OCI-LY1 (cell line): ENCODE data around the gene ASB6.

ENCODE experiments used
- H2AFZ ChIP-seq: fragments of 200-600 bp; sonication (generic), shearing (Covaris generic); 2 replicates; pipeline ENCODE4 v1.6.0; 2014; ENCODE audit warnings: antibody characterized with exemption, mild to moderate bottlenecking, low read length
- H3F3A ChIP-seq: fragments of 200-600 bp; sonication (generic), shearing (Covaris generic); 2 replicates; pipeline ENCODE4 v1.6.0; 2014; ENCODE audit warnings: mild to moderate bottlenecking, antibody characterized with exemption, low read length, moderate library complexity; ENCODE audit not compliant: insufficient read depth
- H3K27ac ChIP-seq: fragments of 200-600 bp; sonication (generic); 2 replicates; pipeline ENCODE4 v1.5.1; 2014; ENCODE audit warnings: low read length, mixed run types, mild to moderate bottlenecking, low read depth; ENCODE audit not compliant: poor library complexity, severe bottlenecking
- H3K27me3 ChIP-seq: fragments of 200-600 bp; sonication (generic); 2 replicates; pipeline ENCODE4 v1.6.0; 2014; ENCODE audit warnings: antibody characterized with exemption, mild to moderate bottlenecking, low read length, moderate library complexity; ENCODE audit not compliant: insufficient read depth
- H3K36me3 ChIP-seq: fragments of 200-600 bp; sonication (generic); 2 replicates; pipeline ENCODE4 v1.6.1; 2014; ENCODE audit warnings: mild to moderate bottlenecking, antibody characterized with exemption, low read length, moderate library complexity, mixed read lengths; ENCODE audit not compliant: insufficient read depth
- H3K4me1 ChIP-seq: fragments of 200-600 bp; sonication (generic); 2 replicates; pipeline ENCODE4 v1.5.1; 2014; ENCODE audit warnings: mild to moderate bottlenecking, low read length, moderate library complexity; ENCODE audit not compliant: insufficient read depth, severe bottlenecking
- H3K4me2 ChIP-seq: fragments of 200-600 bp; sonication (generic), shearing (Covaris generic); 2 replicates; pipeline ENCODE4 v1.6.1; 2014; ENCODE audit warnings: low read length
- H3K4me3 ChIP-seq: fragments of 200-600 bp; sonication (generic); 2 replicates; pipeline ENCODE4 v1.5.1; 2014; ENCODE audit warnings: low read length, low read depth, mild to moderate bottlenecking, mixed read lengths; ENCODE audit not compliant: poor library complexity, severe bottlenecking
- H3K79me2 ChIP-seq: fragments of 200-600 bp; shearing (Covaris generic); 2 replicates; pipeline ENCODE4 v1.6.1; 2016; ENCODE audit warnings: mixed run types, low read length, mixed read lengths; ENCODE audit not compliant: insufficient read depth
- H3K9ac ChIP-seq: fragments of 200-600 bp; sonication (generic), shearing (Covaris generic); 2 replicates; pipeline ENCODE4 v1.6.1; 2014; ENCODE audit warnings: mild to moderate bottlenecking, low read length, mixed read lengths
- H3K9me2 ChIP-seq: fragments of 200-600 bp; sonication (generic), shearing (Covaris generic); 2 replicates; pipeline ENCODE4 v1.6.1; 2014; ENCODE audit warnings: low read depth, mild to moderate bottlenecking, low read length, mixed read lengths
- H3K9me3 ChIP-seq: fragments of 200-600 bp; shearing (Covaris generic); 2 replicates; pipeline ENCODE4 v1.6.1; 2014; ENCODE audit warnings: low read length, mixed read lengths
- H4K20me1 ChIP-seq: fragments of 200-600 bp; sonication (generic), shearing (Covaris generic); 2 replicates; pipeline ENCODE4 v1.6.0; 2016; ENCODE audit warnings: mild to moderate bottlenecking, low read length; ENCODE audit not compliant: insufficient read depth
- EZH2 ChIP-seq: fragments of 200-600 bp; sonication (generic), shearing (Covaris generic); IDR thresholded peaks from 2 replicates; pipeline ENCODE4 v1.8.0; 2017; ENCODE audit warnings: borderline replicate concordance, mixed run types, mild to moderate bottlenecking, antibody characterized with exemption, low read length, moderate library complexity, mixed read lengths
- TF ChIP-seq, protein P1 (sequence below): fragments of 200-600 bp; sonication (generic), shearing (Covaris generic); IDR thresholded peaks from 2 replicates; pipeline ENCODE4 v1.5.1; 2017; ENCODE audit warnings: mild to moderate bottlenecking, antibody characterized with exemption, low read length, moderate library complexity, mixed read lengths

The ASB6 gene

DNA sequence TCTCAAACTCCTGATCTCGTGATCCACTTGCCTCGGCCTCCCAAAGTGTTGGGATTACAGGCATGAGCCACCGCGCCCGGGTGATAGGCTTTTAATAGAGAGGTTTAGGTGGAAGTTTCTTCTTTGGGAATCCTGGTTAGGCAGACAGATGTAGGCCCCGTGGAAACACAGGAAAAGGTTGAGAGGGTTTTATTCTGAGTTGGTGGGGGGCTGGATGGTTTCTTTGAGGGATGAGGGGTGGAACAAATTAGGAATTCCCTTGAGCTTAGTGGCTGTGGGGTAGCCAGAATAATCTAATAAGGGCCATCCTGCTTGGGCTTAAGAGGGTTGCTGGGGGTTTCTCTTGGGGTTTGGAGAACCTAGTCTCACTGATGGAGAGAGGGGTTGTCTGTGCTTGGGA is 51.5 kb downstream of the ASB6 start:
- H3K4me3 ChIP-seq = no peak overlapping the region
- TF ChIP-seq, protein P1, sequence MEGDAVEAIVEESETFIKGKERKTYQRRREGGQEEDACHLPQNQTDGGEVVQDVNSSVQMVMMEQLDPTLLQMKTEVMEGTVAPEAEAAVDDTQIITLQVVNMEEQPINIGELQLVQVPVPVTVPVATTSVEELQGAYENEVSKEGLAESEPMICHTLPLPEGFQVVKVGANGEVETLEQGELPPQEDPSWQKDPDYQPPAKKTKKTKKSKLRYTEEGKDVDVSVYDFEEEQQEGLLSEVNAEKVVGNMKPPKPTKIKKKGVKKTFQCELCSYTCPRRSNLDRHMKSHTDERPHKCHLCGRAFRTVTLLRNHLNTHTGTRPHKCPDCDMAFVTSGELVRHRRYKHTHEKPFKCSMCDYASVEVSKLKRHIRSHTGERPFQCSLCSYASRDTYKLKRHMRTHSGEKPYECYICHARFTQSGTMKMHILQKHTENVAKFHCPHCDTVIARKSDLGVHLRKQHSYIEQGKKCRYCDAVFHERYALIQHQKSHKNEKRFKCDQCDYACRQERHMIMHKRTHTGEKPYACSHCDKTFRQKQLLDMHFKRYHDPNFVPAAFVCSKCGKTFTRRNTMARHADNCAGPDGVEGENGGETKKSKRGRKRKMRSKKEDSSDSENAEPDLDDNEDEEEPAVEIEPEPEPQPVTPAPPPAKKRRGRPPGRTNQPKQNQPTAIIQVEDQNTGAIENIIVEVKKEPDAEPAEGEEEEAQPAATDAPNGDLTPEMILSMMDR = no peak
- TF ChIP-seq EZH2 = no peak
- H4K20me1 ChIP-seq = no peaks in the 10 kb centered on the region
- H3K9me2 ChIP-seq = no peaks in the 10 kb centered on the region
- no peaks in the 10 kb centered on the region for H3K36me3 ChIP-seq
- no peak overlapping the region for H3K27ac ChIP-seq
- no peak overlapping the region for H2AFZ ChIP-seq
- H3K4me1 ChIP-seq = no peaks in the 10 kb centered on the region
- H3K9ac ChIP-seq = no peak overlapping the region
- no peaks in the 10 kb centered on the region for H3K9me3 ChIP-seq
- H3F3A ChIP-seq = no peaks in the 10 kb centered on the region
- H3K4me2 ChIP-seq = no peak overlapping the region
- 0 out of 2 replicates have a peak, but pooled peaks cover 10% of the 10 kb centered on the region for H3K27me3 ChIP-seq
- no peaks in the 10 kb centered on the region for H3K79me2 ChIP-seq

DNA sequence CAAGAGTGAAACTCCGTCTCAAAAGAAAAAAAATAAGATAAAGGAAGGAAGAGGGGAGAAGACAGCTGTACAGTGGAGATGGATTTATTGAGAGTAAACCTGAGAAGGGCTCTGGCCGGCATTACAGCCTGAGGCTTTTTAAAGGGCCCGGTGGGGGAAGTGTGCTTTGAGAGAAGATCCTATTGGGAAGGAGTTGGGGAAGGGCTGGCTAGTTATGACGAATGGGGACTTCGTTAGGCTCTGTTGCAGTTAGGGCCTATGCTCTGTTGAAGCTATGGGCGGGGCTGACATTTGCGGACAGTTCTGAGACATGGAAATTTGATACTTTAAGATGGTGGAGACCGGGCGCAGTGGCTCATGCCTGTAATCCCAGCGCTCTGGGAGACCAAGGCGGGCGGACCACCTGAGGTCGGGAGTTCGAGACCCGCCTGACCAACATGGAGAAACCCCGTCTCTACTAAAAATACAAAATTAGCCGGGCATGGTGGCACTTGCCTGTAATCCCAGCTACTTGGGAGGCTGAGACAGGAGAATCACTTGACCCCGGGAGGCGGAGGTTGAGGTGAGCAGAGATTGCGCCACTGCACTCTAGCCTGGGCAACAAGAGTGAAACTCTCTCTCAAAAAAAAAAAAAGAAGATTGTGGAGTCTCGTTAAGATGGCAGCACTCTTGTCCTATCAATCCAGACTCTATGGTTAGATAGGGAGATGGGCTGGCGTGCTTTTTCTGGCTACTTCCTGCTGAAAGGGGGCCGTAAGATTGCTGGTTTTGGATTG is 54.3 kb downstream of the ASB6 start:
- Histone ChIP-seq H3K9me3 (no peaks in the 10 kb centered on the region), H3F3A (no peaks in the 10 kb centered on the region), H3K9ac (no peak overlapping the region), H3K27me3 (0 out of 2 replicates have a peak, but pooled peaks cover 10% of the 10 kb centered on the region), H3K9me2 (no peaks in the 10 kb centered on the region), H3K27ac (no peak overlapping the region), H3K36me3 (no peaks in the 10 kb centered on the region), H3K4me1 (peaks cover 4% of the 10 kb centered on the region), H2AFZ (no peak overlapping the region), H3K4me3 (no peak overlapping the region), H4K20me1 (no peaks in the 10 kb centered on the region), H3K79me2 (no peaks in the 10 kb centered on the region), H3K4me2 (no peak overlapping the region)
- TF ChIP-seq, protein P1 = no peak
- TF ChIP-seq EZH2 = no peak

DNA sequence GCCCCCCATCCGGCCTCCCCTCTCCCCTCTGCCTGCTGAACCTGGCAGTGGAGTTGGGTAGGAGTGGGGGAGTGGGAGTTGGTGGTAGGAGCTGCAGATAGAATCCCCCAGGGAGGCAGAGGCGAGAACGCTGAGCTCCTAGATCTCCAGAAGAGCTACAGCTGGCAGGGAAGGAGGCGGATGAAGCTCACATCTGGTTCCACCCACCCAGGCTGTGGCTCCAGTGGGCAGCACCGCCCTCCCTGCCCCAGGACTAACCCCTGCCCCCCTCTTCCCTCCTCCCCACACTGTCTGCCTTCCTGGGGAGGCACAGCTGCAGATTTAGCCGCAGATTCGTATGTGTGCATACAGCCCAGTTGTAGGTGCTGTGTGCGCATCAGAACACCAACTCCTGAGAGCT is 55.3 kb downstream of the ASB6 start:
- Histone ChIP-seq H3K9me3 (no peaks in the 10 kb centered on the region), H3K4me3 (no peak overlapping the region), H3K4me2 (no peak overlapping the region), H3K79me2 (no peaks in the 10 kb centered on the region), H4K20me1 (no peaks in the 10 kb centered on the region), H3K9me2 (no peaks in the 10 kb centered on the region), H3K27ac (no peak overlapping the region), H3K27me3 (0 out of 2 replicates have a peak, but pooled peaks cover 6% of the 10 kb centered on the region), H3K36me3 (no peaks in the 10 kb centered on the region), H3K9ac (no peak overlapping the region), H3K4me1 (peaks cover 4% of the 10 kb centered on the region), H3F3A (no peaks in the 10 kb centered on the region), H2AFZ (no peak overlapping the region)
- no peak for TF ChIP-seq EZH2
- TF ChIP-seq, protein P1 = no peak
